OCI-LY3 (cell line): Measurements from ENCODE around the gene RBM4B.

Experiments used
- H2AFZ ChIP-seq: fragments of 200-600, 300-600 bp; shearing (Covaris generic); 2 replicates; pipeline ENCODE4 v1.6.0; 2014; ENCODE audit warnings: antibody characterized with exemption, low read depth, low read length
- H3K27ac ChIP-seq: fragments of 200-600, 300-600 bp; sonication (generic); 2 replicates; pipeline ENCODE4 v1.5.1; 2014; ENCODE audit warnings: mild to moderate bottlenecking, low read length, moderate library complexity, mixed read lengths
- H3K27me3 ChIP-seq: fragments of 200-600, 300-600 bp; sonication (generic); 2 replicates; pipeline ENCODE4 v1.6.1; 2014; ENCODE audit warnings: low read depth, low read length, mixed read lengths
- H3K36me3 ChIP-seq: fragments of 200-600, 300-600 bp; sonication (generic); replicated peaks from 2 replicates; pipeline ENCODE3; 2014; ENCODE audit warnings: low read depth, low read length, mixed read lengths
- H3K4me1 ChIP-seq: fragments of 300-600, 200-600 bp; sonication (generic); 2 replicates; pipeline ENCODE4 v1.6.1; 2014; ENCODE audit warnings: low read length, mixed read lengths
- H3K4me2 ChIP-seq: fragments of 200-600, 300-600 bp; sonication (generic); 2 replicates; pipeline ENCODE4 v1.6.1; 2014; ENCODE audit warnings: low read length, mixed read lengths
- H3K4me3 ChIP-seq: fragments of 300-600, 200-600 bp; sonication (generic); 2 replicates; pipeline ENCODE4 v1.5.1; 2014; ENCODE audit warnings: antibody characterized with exemption, mild to moderate bottlenecking, low read length, moderate library complexity
- H3K79me2 ChIP-seq: fragments of 300-600, 200-600 bp; shearing (Covaris generic); 2 replicates; pipeline ENCODE4 v1.6.1; 2014; ENCODE audit warnings: mild to moderate bottlenecking, low read length, mixed read lengths
- H3K9ac ChIP-seq: fragments of 300-600, 200-600 bp; shearing (Covaris generic); 2 replicates; pipeline ENCODE4 v1.6.0; 2014; ENCODE audit warnings: mild to moderate bottlenecking, low read length, moderate library complexity
- H3K9me3 ChIP-seq: fragments of 200-600, 300-600 bp; shearing (Covaris generic); 2 replicates; pipeline ENCODE4 v1.6.1; 2014; ENCODE audit warnings: low read length, mixed read lengths; ENCODE audit not compliant: insufficient read depth
- H4K20me1 ChIP-seq: fragments of 200-600, 300-600 bp; sonication (generic); 2 replicates; pipeline ENCODE4 v1.6.1; 2016; ENCODE audit warnings: low read length, mixed read lengths; ENCODE audit not compliant: insufficient read depth
- EZH2phosphoT487 ChIP-seq: fragments of 200-600 bp; shearing (Covaris generic); IDR thresholded peaks from 2 replicates; pipeline ENCODE4 v1.6.1; 2018; ENCODE audit warnings: antibody characterized with exemption, mixed run types, low read depth
- TF ChIP-seq, protein P1 (sequence below): fragments of 200-600, 300-600 bp; sonication (generic); IDR thresholded peaks from 2 replicates; pipeline ENCODE4 v1.5.1; 2014; ENCODE audit warnings: antibody characterized with exemption, low read length, low read depth

RBM4B gene

DNA sequence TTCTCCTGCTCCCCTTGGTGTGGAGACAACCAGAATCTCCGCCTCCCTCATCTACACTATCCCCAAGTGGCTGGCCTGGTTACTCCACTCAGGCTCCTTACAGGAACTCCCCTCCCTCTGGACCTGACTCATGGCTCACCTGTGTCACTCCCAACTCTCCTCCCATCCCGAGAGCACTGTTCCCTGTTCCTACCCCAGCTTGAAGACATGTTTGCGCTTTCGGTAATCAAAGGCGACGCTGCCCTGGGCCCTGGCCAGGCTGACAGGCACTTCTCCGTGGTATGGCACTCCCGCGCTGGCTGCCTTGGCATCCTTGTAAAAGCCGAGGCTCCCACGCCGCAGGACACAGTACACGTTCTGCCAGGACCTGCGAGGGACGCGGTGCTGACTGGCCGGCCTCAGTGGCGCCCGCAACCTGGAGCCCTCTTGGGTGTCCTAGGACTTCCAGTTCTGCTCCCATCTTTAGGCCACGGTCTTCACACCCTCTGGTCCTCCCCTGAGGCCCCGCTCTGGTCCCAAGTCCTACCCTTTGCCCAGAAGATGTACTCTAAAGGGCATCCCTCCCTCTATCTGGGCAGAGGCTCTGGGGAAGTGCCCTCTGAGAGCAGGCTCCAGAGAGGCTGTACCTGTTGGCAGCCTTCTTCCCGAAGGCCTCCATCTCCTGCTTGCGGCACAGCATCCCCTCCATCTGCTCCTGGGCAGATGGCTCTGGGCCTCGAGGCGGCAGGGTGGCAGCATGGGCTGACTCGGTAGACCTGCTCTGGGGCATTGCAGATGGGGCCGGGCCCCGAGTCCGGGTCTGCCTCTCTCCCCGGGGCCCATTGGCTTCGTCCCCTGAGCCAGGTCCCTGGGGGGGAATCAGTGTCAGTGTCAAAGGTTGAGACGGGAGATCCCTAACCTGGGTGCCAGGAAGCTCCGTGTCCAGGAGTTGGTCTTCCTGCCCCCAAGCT lies 9.4 kb upstream of the RBM4B start:
- H3K9ac ChIP-seq = no peak overlapping the region
- H3K27me3 ChIP-seq = no peaks in the 10 kb centered on the region
- H2AFZ ChIP-seq = no peak overlapping the region
- H3K4me3 ChIP-seq = no peak overlapping the region
- no peaks in the 10 kb centered on the region for H4K20me1 ChIP-seq
- H3K79me2 ChIP-seq = no peaks in the 10 kb centered on the region
- H3K9me3 ChIP-seq = no peaks in the 10 kb centered on the region
- no peak overlapping the region for H3K4me2 ChIP-seq
- peaks cover 34% of the 10 kb centered on the region for H3K36me3 ChIP-seq
- H3K4me1 ChIP-seq = no peaks in the 10 kb centered on the region
- no peak for TF ChIP-seq EZH2phosphoT487
- TF ChIP-seq, protein P1, sequence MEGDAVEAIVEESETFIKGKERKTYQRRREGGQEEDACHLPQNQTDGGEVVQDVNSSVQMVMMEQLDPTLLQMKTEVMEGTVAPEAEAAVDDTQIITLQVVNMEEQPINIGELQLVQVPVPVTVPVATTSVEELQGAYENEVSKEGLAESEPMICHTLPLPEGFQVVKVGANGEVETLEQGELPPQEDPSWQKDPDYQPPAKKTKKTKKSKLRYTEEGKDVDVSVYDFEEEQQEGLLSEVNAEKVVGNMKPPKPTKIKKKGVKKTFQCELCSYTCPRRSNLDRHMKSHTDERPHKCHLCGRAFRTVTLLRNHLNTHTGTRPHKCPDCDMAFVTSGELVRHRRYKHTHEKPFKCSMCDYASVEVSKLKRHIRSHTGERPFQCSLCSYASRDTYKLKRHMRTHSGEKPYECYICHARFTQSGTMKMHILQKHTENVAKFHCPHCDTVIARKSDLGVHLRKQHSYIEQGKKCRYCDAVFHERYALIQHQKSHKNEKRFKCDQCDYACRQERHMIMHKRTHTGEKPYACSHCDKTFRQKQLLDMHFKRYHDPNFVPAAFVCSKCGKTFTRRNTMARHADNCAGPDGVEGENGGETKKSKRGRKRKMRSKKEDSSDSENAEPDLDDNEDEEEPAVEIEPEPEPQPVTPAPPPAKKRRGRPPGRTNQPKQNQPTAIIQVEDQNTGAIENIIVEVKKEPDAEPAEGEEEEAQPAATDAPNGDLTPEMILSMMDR = no peak
- H3K27ac ChIP-seq = no peak overlapping the region

DNA sequence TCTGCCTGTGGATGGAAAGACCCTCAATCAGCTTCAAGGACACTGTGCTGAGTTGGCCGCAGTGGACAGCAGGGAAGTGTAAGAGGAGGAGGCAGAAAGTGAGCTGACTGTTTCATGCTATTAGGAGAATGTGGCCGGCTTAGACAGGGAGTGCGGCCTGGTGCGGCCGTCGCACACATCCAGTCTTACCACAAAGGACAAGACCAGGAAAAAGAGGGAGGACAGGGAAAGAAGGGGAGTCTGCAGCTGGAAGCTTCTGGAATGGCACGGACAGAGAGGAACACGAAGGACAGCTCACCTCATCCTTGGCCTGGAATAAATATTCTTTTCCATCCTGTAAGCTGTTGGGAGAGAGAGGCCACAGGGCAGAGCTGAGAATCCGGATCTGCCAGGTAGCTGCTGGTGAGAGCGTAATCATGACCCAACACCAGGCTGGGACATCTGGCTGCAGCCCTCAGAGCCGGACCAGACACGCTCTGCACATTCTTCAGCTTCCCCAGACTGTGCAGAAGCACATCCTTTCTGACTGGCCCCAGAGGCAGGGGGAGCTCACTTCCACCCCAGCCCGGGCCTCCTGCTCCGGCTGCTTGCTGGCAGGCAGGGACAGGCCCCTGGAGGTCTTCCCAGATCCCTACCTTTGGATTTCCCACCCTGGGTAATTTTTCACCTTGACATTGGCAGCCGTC lies 8.6 kb upstream of the RBM4B start:
- Histone ChIP-seq H3K36me3 (peaks cover 27% of the 10 kb centered on the region), H3K4me1 (no peaks in the 10 kb centered on the region), H3K27ac (no peak overlapping the region), H4K20me1 (no peaks in the 10 kb centered on the region), H2AFZ (no peak overlapping the region), H3K4me3 (no peak overlapping the region), H3K9me3 (no peaks in the 10 kb centered on the region), H3K9ac (no peak overlapping the region), H3K27me3 (no peaks in the 10 kb centered on the region), H3K79me2 (no peaks in the 10 kb centered on the region), H3K4me2 (no peak overlapping the region)
- no peak for TF ChIP-seq EZH2phosphoT487
- TF ChIP-seq, protein P1 = no peak

DNA sequence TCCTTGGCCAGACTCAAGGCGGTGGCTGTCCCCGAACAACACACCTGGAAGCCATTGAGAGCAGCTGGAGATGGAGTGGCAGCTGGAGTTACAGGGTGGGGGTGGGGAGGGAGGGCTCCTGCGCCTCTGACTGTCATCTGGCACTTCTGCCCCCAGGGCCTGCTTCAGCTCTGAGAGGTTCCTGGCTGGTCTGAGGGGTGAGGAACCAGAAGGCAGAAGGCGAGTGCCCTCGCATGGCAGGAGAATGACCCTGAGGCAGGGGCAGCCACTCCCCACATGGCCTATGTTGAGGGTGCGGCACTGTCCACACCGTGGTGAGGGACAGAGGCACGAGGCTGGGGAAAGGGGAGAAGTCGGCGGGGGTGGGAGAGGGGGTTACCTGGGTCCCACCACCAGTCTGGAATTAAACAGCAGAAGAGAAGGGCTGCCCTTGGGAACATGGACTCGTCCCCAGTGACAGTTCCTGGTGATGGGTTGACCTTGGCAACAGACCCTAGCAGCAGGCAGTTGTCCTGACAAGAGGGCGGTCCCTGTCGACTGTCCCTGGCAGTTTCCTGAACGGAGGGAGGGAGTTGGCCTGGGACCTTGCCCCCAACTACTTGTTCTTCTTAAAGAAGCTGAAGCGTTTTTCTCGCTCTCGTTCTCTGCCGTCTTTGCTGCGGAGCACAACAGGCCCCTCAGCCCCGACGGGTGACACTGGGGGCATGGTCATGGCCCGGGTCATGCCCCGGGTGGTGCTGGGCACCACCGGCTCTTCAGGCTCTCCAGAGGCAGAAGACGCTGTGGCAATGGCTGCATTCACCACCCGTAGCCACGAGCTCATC lies 7.8 kb upstream of the RBM4B start:
- H3K79me2 ChIP-seq = no peaks in the 10 kb centered on the region

More for the DNA sequence above, 7.8 kb upstream of the RBM4B start:
- Histone ChIP-seq H3K9ac (no peak overlapping the region), H3K9me3 (no peaks in the 10 kb centered on the region), H3K27me3 (no peaks in the 10 kb centered on the region), H3K36me3 (peaks cover 25% of the 10 kb centered on the region), H2AFZ (no peak overlapping the region), H3K4me3 (no peak overlapping the region), H3K4me2 (no peak overlapping the region), H3K4me1 (no peaks in the 10 kb centered on the region), H3K27ac (no peak overlapping the region), H4K20me1 (no peaks in the 10 kb centered on the region)
- TF ChIP-seq, protein P1 = no peak
- TF ChIP-seq EZH2phosphoT487 = no peak
